Tibial nerve (tissue), 4 donors: Measurements from ENCODE around the gene PFKFB3. TPM values are rescaled to one million over a fixed set of nuclear protein-coding genes. Genes with fewer than 3 reads are reported as not detected.

Experiments
- DNase-seq, 2 donors: peaks; one replicate each; pipeline ENCODE4 v3.0.0-alpha.2; 2019; ENCODE audit warnings: low spot score in 2 of 2
- H3K27ac ChIP-seq, 4 donors: fragments of 200-600 bp; sonication (generic) in 3 of 4; one replicate each; pipeline ENCODE4 v1.5.1; 2017 to 2019; ENCODE audit warnings: mild to moderate bottlenecking in 1 of 4
- H3K27me3 ChIP-seq, 2 donors: fragments of 200-600 bp; sonication (generic) in 1 of 2; one replicate each; pipeline versions ENCODE4 v1.5.1 to v1.6.0; 2017 to 2019
- H3K36me3 ChIP-seq, 3 donors: fragments of 200-600 bp; sonication (generic); one replicate each; pipeline ENCODE4 v1.5.1; 2018 to 2019
- H3K4me1 ChIP-seq, 4 donors: fragments of 200-600 bp; sonication (generic) in 3 of 4; one replicate each; pipeline ENCODE4 v1.5.1; 2017 to 2019
- H3K4me3 ChIP-seq, 4 donors: fragments of 200-600 bp; sonication (generic) in 3 of 4; one replicate each; pipeline ENCODE4 v1.5.1; 2017 to 2019; ENCODE audit warnings: mild to moderate bottlenecking in 1 of 4, moderate library complexity in 1 of 4
- H3K9me3 ChIP-seq, 4 donors: fragments of 200-600 bp; sonication (generic) in 3 of 4; one replicate each; pipeline ENCODE4 v1.5.1; 2017 to 2019
- EP300 ChIP-seq, 2 donors: sonication (generic); formaldehyde crosslinking; IDR thresholded peaks; one replicate each; pipeline ENCODE4 v1.6.1; 2017; ENCODE audit warnings: antibody characterized with exemption in 2 of 2, mild to moderate bottlenecking in 1 of 2
- POLR2A ChIP-seq, 2 donors: fragments of 450-650 bp; IDR thresholded peaks; one replicate each; pipeline ENCODE4 v1.6.1; 2017; ENCODE audit warnings: antibody characterized with exemption in 2 of 2, mild to moderate bottlenecking in 2 of 2, moderate library complexity in 2 of 2
- WGBS, 2 donors: methylation state at CpG; one replicate each; pipeline ENCODE4 v1.1.5; 2018; 5-methylcytosine and 5-hydroxymethylcytosine counted together
- total RNA-seq, 4 donors: library from RNA; depleted of rRNA; stranded (reverse); fragments of >200 nt; gene quantifications; one replicate each; pipeline ENCODE4 v1.1.0, GENCODE V29; 2016
- TF ChIP-seq, protein P1 (sequence below), 5 experiments: fragments of 200-600 bp in 3 of 5; fragments of 450-650 bp in 2 of 5; sonication (generic) in 3 of 5; IDR thresholded peaks; one replicate each; pipeline ENCODE4 v1.5.1; 2016 to 2019; ENCODE audit warnings: antibody characterized with exemption in 5 of 5, mild to moderate bottlenecking in 3 of 5, moderate library complexity in 2 of 5

The PFKFB3 gene
- total RNA-seq, 4 donors from 2014 or later = 72.0 to 183 (median 98.7) TPM

GRCh38 chr10:6229290-6229689, 26.6 kb downstream of the PFKFB3 start:
- no peak overlapping the region for H3K4me3 ChIP-seq
- no peaks in the 10 kb centered on the region for H3K27me3 ChIP-seq
- H3K36me3 ChIP-seq = peaks cover 0 to 100% (median 14%) of the 10 kb centered on the region in 3 donors
- peaks cover 0 to 8% (median 0%) of the 10 kb centered on the region in 4 donors for H3K4me1 ChIP-seq
- WGBS, 2 donors = 85 to 92% methylated on average over 11 to 15 of the region's 15 CpGs
- TF ChIP-seq POLR2A (IDR thresholded peaks at IDR 0.05) (no peak), EP300 (IDR thresholded peaks at IDR 0.05) (no peak)
- TF ChIP-seq, protein P1, sequence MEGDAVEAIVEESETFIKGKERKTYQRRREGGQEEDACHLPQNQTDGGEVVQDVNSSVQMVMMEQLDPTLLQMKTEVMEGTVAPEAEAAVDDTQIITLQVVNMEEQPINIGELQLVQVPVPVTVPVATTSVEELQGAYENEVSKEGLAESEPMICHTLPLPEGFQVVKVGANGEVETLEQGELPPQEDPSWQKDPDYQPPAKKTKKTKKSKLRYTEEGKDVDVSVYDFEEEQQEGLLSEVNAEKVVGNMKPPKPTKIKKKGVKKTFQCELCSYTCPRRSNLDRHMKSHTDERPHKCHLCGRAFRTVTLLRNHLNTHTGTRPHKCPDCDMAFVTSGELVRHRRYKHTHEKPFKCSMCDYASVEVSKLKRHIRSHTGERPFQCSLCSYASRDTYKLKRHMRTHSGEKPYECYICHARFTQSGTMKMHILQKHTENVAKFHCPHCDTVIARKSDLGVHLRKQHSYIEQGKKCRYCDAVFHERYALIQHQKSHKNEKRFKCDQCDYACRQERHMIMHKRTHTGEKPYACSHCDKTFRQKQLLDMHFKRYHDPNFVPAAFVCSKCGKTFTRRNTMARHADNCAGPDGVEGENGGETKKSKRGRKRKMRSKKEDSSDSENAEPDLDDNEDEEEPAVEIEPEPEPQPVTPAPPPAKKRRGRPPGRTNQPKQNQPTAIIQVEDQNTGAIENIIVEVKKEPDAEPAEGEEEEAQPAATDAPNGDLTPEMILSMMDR (IDR thresholded peaks at IDR 0.05) = no peak
- no peak for DNase-seq
- H3K27ac ChIP-seq = no peak overlapping the region
- H3K9me3 ChIP-seq = no peaks in the 10 kb centered on the region

- peaks cover 0 to 8% (median 0%) of the 10 kb centered on the region in 4 donors for H3K4me1 ChIP-seq
- no peak overlapping the region for H3K4me3 ChIP-seq
- H3K9me3 ChIP-seq = no peaks in the 10 kb centered on the region
- H3K27ac ChIP-seq = no peak overlapping the region
- TF ChIP-seq, protein P1 (IDR thresholded peaks at IDR 0.05) = no peak
- TF ChIP-seq EP300 (IDR thresholded peaks at IDR 0.05) = no peak
- TF ChIP-seq POLR2A (IDR thresholded peaks at IDR 0.05) = no peak
- H3K27me3 ChIP-seq = no peaks in the 10 kb centered on the region
- DNase-seq = no peak
- 91 to 95% methylated on average over 13 of the region's 13 CpGs for WGBS, 2 donors
- H3K36me3 ChIP-seq = peaks cover 0 to 100% (median 9%) of the 10 kb centered on the region in 3 donors
Measured at GRCh38 chr10:6229746-6230145, 27.0 kb downstream of the PFKFB3 start.

- WGBS, 2 donors = 90 to 95% methylated on average over 2 of the region's 2 CpGs
- H3K27me3 ChIP-seq = no peaks in the 10 kb centered on the region
- no peaks in the 10 kb centered on the region for H3K9me3 ChIP-seq
- H3K27ac ChIP-seq = no peak overlapping the region
- peaks cover 0 to 100% (median 7%) of the 10 kb centered on the region in 3 donors for H3K36me3 ChIP-seq
- H3K4me3 ChIP-seq = no peak overlapping the region
- TF ChIP-seq EP300 (IDR thresholded peaks at IDR 0.05) (no peak), POLR2A (IDR thresholded peaks at IDR 0.05) (no peak)
- TF ChIP-seq, protein P1 (IDR thresholded peaks at IDR 0.05) = no peak
- H3K4me1 ChIP-seq = peaks cover 0 to 8% (median 0%) of the 10 kb centered on the region in 4 donors
- no peak for DNase-seq
Measured at GRCh38 chr10:6230315-6230714, 27.6 kb downstream of the PFKFB3 start.

GRCh38 chr10:6231146-6231545, 28.4 kb downstream of the PFKFB3 start:
- Histone ChIP-seq H3K27ac (no peak overlapping the region), H3K9me3 (no peaks in the 10 kb centered on the region), H3K4me1 (peaks cover 0 to 8% (median 0%) of the 10 kb centered on the region in 4 donors), H3K36me3 (peaks cover 0 to 100% (median 7%) of the 10 kb centered on the region in 3 donors), H3K27me3 (no peaks in the 10 kb centered on the region), H3K4me3 (no peak overlapping the region)
- TF ChIP-seq POLR2A (IDR thresholded peaks at IDR 0.05) = no peak
- TF ChIP-seq, protein P1 (IDR thresholded peaks at IDR 0.05) = no peak
- no peak for TF ChIP-seq EP300 (IDR thresholded peaks at IDR 0.05)
- DNase-seq = no peak
- WGBS, 2 donors = 89 to 93% methylated on average over 11 to 12 of the region's 12 CpGs

DNA sequence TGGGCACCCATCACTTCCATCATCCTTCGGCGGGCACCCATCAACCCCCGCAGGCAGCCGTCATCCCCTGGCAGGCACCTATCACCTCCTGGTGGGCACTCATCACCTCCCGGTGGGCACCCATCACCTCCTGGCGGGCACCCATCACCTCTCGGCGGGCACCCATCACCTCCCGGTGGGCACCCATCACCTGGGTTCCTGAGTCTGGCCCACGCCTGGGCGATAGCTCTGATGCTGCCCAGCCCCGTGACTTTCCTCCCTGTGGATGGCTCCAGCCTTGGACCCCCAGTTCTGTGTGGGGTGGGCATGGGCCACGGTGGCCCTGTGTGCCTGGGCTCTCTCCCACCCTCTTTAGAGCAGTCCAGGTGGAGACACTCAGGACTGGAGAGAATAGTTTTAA, 29.0 kb downstream of the PFKFB3 start:
- peaks cover 0 to 100% (median 7%) of the 10 kb centered on the region in 3 donors for H3K36me3 ChIP-seq
- no peak for DNase-seq

More for the DNA sequence above, 29.0 kb downstream of the PFKFB3 start:
- Histone ChIP-seq H3K9me3 (no peaks in the 10 kb centered on the region), H3K27ac (no peak overlapping the region), H3K27me3 (no peaks in the 10 kb centered on the region), H3K4me1 (peaks cover 0 to 8% (median 0%) of the 10 kb centered on the region in 4 donors), H3K4me3 (no peak overlapping the region)
- 85 to 86% methylated on average over 13 of the region's 13 CpGs for WGBS, 2 donors
- TF ChIP-seq POLR2A (IDR thresholded peaks at IDR 0.05) = no peak
- TF ChIP-seq, protein P1 (IDR thresholded peaks at IDR 0.05) = no peak
- TF ChIP-seq EP300 (IDR thresholded peaks at IDR 0.05) = no peak
